ENCODE data around the gene MITF. TPM values are rescaled to one million over a fixed set of nuclear protein-coding genes. Genes with fewer than 3 reads are reported as not detected.

Gene MITF
- total RNA-seq, 3 donors from 2014 or later, result 3.2 to 56.1 (median 5.5) TPM

DNA sequence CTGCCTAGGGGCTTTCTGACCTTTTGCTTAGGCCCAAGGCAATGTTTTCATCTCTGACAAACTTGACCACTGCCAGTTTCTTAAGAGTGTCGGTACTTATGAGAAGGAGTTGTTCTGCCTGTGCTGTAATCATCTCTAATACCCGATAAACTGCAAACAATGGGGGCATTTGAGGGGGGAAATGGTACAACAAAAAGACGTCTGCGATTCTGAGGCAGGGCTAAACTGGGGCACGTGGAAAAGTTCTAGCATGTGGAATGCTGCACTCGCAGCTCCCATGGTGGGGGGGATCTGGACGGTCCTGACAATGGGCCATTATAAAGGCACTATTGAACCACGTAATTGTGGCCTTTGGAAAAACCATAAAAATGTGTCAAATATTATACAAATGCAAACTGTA, 187.1 kb downstream of the MITF start:
- Histone ChIP-seq H3K4me1 (ENCODE audit: low read depth) (no peaks in the 10 kb centered on the region), H3K36me3 (ENCODE audit: low read depth) (no peaks in the 10 kb centered on the region), H3K4me3 (no peak overlapping the region), H3K9me3 (no peaks in the 10 kb centered on the region)
- DNase-seq (no peak), ATAC-seq (no peak)
- intact Hi-C loops (cut with DNase I, micrococcal nuclease), result no loop called here
- TF ChIP-seq, protein P1, sequence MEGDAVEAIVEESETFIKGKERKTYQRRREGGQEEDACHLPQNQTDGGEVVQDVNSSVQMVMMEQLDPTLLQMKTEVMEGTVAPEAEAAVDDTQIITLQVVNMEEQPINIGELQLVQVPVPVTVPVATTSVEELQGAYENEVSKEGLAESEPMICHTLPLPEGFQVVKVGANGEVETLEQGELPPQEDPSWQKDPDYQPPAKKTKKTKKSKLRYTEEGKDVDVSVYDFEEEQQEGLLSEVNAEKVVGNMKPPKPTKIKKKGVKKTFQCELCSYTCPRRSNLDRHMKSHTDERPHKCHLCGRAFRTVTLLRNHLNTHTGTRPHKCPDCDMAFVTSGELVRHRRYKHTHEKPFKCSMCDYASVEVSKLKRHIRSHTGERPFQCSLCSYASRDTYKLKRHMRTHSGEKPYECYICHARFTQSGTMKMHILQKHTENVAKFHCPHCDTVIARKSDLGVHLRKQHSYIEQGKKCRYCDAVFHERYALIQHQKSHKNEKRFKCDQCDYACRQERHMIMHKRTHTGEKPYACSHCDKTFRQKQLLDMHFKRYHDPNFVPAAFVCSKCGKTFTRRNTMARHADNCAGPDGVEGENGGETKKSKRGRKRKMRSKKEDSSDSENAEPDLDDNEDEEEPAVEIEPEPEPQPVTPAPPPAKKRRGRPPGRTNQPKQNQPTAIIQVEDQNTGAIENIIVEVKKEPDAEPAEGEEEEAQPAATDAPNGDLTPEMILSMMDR (IDR thresholded peaks at IDR 0.05), result no peak

GRCh38 chr3:69927571-69927970, 188.3 kb downstream of the MITF start:
- no peaks in the 10 kb centered on the region for H3K4me1 ChIP-seq (ENCODE audit: low read depth)
- DNase-seq (no peak), ATAC-seq (no peak)
- intact Hi-C loops (cut with DNase I, micrococcal nuclease), result no loop called here
- H3K9me3 ChIP-seq, result no peaks in the 10 kb centered on the region
- H3K4me3 ChIP-seq, result no peak overlapping the region
- no peaks in the 10 kb centered on the region for H3K36me3 ChIP-seq (ENCODE audit: low read depth)
- TF ChIP-seq, protein P1 (IDR thresholded peaks at IDR 0.05), result no peak

DNA sequence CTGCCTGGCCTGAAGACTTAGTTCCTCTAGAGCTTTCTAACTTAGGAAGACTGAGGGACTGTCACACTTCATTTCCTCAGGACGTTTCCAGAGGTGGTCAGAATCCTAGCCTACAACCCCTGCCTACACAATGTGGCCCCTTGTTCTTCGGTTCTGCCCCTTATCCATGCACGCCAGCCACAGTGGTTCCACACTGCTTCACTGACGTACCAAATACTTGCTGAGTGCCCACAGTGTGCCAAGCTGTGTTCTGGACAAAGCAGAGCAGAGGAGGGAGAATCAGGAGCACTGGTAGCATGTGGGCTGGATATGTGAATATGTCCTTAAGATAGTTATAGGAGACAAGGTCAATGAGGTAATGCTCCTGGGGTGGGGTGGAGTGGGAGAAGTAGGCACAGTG, 189.8 kb downstream of the MITF start:
- no peaks in the 10 kb centered on the region for H3K4me1 ChIP-seq (ENCODE audit: low read depth)
- TF ChIP-seq, protein P1 (IDR thresholded peaks at IDR 0.05), result no peak
- ATAC-seq, result no peak
- no peak for DNase-seq
- intact Hi-C loops (cut with DNase I, micrococcal nuclease), result no loop called here
- no peaks in the 10 kb centered on the region for H3K9me3 ChIP-seq
- H3K36me3 ChIP-seq (ENCODE audit: low read depth), result no peaks in the 10 kb centered on the region
- no peak overlapping the region for H3K4me3 ChIP-seq

- TF ChIP-seq, protein P1 (IDR thresholded peaks at IDR 0.05), result no peak
- no peak overlapping the region for H3K4me3 ChIP-seq
- H3K4me1 ChIP-seq (ENCODE audit: low read depth), result no peaks in the 10 kb centered on the region
- no peaks in the 10 kb centered on the region for H3K9me3 ChIP-seq
- intact Hi-C loops (cut with DNase I, micrococcal nuclease), result no loop called here
- H3K36me3 ChIP-seq (ENCODE audit: low read depth), result no peaks in the 10 kb centered on the region
- ATAC-seq (no peak), DNase-seq (no peak)
These were observed 191.3 kb downstream of the MITF start for GRCh38 chr3:69930564-69930963.

DNA sequence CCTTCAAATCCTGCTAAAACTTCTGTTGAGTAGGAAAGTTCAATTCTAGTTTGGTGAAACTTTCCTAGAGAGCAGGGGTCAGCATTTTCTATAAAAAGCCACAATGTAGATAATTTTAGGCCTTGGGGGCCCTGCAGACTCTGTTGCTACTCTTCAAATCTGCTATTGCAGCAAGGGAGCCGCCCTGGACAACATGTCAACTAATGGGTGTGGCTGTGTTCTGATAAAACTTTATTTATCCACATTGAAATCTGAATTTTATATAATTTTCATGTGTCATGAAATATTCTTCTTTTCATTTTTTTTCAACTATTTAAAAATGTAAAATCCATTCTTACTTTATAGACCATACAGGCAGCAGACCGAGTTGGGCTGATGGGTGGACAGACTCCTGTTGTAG, 192.8 kb downstream of the MITF start:
- Histone ChIP-seq H3K9me3 (no peaks in the 10 kb centered on the region), H3K4me3 (no peak overlapping the region), H3K4me1 (ENCODE audit: low read depth) (no peaks in the 10 kb centered on the region), H3K36me3 (ENCODE audit: low read depth) (no peaks in the 10 kb centered on the region)
- intact Hi-C loops (cut with DNase I, micrococcal nuclease), result no loop called here
- no peak for DNase-seq
- TF ChIP-seq, protein P1 (IDR thresholded peaks at IDR 0.05), result no peak
- ATAC-seq, result no peak

DNA sequence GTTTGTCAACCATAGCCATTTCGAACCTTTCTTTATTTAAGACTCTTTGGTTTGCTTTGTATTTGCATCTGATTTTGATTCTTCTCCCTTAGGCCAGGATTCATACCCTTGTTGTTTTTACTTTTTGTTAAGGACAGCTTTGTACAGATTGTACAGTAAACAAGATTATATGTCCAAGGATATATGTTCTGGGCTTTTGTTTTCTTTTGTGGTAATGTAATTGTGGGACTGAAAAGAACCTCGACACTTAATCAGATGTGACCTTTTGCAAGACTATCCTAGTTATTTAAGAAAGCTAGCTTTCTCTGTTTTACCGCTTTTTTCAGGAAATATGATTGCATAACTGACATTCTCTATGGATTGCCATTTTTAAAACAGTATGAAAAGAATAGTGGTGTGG, 193.2 kb downstream of the MITF start:
- intact Hi-C loops (cut with DNase I, micrococcal nuclease), result no loop called here
- TF ChIP-seq, protein P1 (IDR thresholded peaks at IDR 0.05), result no peak
- H3K4me3 ChIP-seq, result no peak overlapping the region
- no peaks in the 10 kb centered on the region for H3K36me3 ChIP-seq (ENCODE audit: low read depth)
- ATAC-seq (no peak), DNase-seq (no peak)
- H3K4me1 ChIP-seq (ENCODE audit: low read depth), result no peaks in the 10 kb centered on the region
- no peaks in the 10 kb centered on the region for H3K9me3 ChIP-seq
